GM12878 (cell line): ENCODE data around the gene MKNK1. TPM values are rescaled to one million over a fixed set of nuclear protein-coding genes. Genes with fewer than 3 reads are reported as not detected.

Experiments used
- ATAC-seq: fragments of 200-7000 bp; cut with Tn5 transposase; 3 replicates; pipeline ENCODE4 v1.9.1; 2020; ENCODE audit warnings: mild to moderate bottlenecking, moderate library complexity
- BruUV-seq: library from RNA; stranded (reverse); fragments of 400-500 nt; replicated peaks from 2 replicates; lab custom pipeline; 2021; lab: Mats Ljungman, UMichigan
- CTCF ChIA-PET: fragments of 300-600 bp; sonication (Branson Sonifier 250); formaldehyde crosslinking; extraction: SDS; loops from one replicate; lab custom pipeline; 2021; ENCODE audit warnings: inconsistent platforms; lab: Yijun Ruan, JAX
- POLR2A ChIA-PET: fragments of 350-600 bp; formaldehyde crosslinking; extraction: SDS; loops from one replicate; lab custom pipeline; 2021; ENCODE audit warnings: inconsistent platforms; lab: Charles Lee
- RAD21 ChIA-PET: fragments of 300-600 bp; sonication (Branson Sonifier 250); formaldehyde crosslinking; loops from one replicate; lab custom pipeline; 2023; ENCODE audit warnings: antibody characterized with exemption; ENCODE audit not compliant: unreplicated experiment; lab: Charles Lee
- SMC1A ChIA-PET: fragments of 300-600 bp; sonication (Branson Sonifier 250); formaldehyde crosslinking; loops from one replicate; lab custom pipeline; 2023; ENCODE audit not compliant: unreplicated experiment, uncharacterized antibody; lab: Charles Lee
- DNase-seq: peaks from one replicate; pipeline ENCODE4 v3.0.0-alpha.2; 2011; ENCODE audit warnings: low read depth, low spot score
- FAIRE-seq: peaks from 3 replicates; lab custom pipeline; 2011; peaks lifted over from hg19 to GRCh38; lab: Jason Lieb, UNC
- H2AFZ ChIP-seq: 2 replicates; pipeline ENCODE4 v1.6.0; 2011; ENCODE audit warnings: low read depth, low read length, control low read depth; ENCODE audit not compliant: control insufficient read depth
- H3K27ac ChIP-seq: 2 replicates; pipeline ENCODE4 v1.5.1; 2011; ENCODE audit warnings: control low read depth; ENCODE audit not compliant: control insufficient read depth, insufficient read depth
- H3K27me3 ChIP-seq, 2 experiments: replicated peaks in 1 of 2; 2 replicates each; pipeline versions ENCODE4 v1.6.0 to v1.6.1; 2011; ENCODE audit warnings: low read length in 1 of 2; ENCODE audit not compliant: control insufficient read depth in 2 of 2, insufficient read depth in 2 of 2
- H3K36me3 ChIP-seq, 2 experiments: 2 replicates each; pipeline ENCODE4 v1.5.1; 2011; ENCODE audit warnings: low read length in 1 of 2; ENCODE audit not compliant: control insufficient read depth in 2 of 2, insufficient read depth in 2 of 2
- H3K4me1 ChIP-seq: 2 replicates; pipeline ENCODE4 v1.6.1; 2011; ENCODE audit warnings: mild to moderate bottlenecking, low read length, moderate library complexity, mixed read lengths; ENCODE audit not compliant: control insufficient read depth, insufficient read depth
- H3K4me2 ChIP-seq: 2 replicates; pipeline ENCODE4 v1.6.0; 2011; ENCODE audit warnings: control low read depth; ENCODE audit not compliant: control insufficient read depth, insufficient read depth
- H3K4me3 ChIP-seq: fragments of 200-600 bp; sonication (generic); 2 replicates; pipeline ENCODE4 v1.5.1; 2016
- H3K79me2 ChIP-seq: 2 replicates; pipeline ENCODE4 v1.6.0; 2011; ENCODE audit warnings: low read length; ENCODE audit not compliant: control insufficient read depth, insufficient read depth
- H3K9ac ChIP-seq: 2 replicates; pipeline ENCODE4 v1.8.0; 2011; ENCODE audit warnings: low read length, control low read depth, mixed read lengths; ENCODE audit not compliant: control insufficient read depth, insufficient read depth
- H3K9me3 ChIP-seq: replicated peaks from 3 replicates; pipeline ENCODE4 v1.5.1; 2011; ENCODE audit warnings: mild to moderate bottlenecking, low read length; ENCODE audit not compliant: control insufficient read depth, insufficient read depth
- H4K20me1 ChIP-seq: 2 replicates; pipeline ENCODE4 v1.6.0; 2011; ENCODE audit not compliant: control insufficient read depth, insufficient read depth
- EP300 ChIP-seq, 2 experiments: fragments of 150-350 bp in 1 of 2; IDR thresholded peaks; 2 replicates each; pipeline ENCODE4 v1.6.1; 2011 to 2012; ENCODE audit warnings: low read depth in 2 of 2, low read length in 2 of 2, borderline replicate concordance in 1 of 2, improper control_type of control experiment in 1 of 2, inconsistent platforms in 1 of 2; ENCODE audit not compliant: control insufficient read depth in 1 of 2
- WGBS: methylation state at CpG from one replicate; pipeline ENCODE4 v1.1.6; 2016; ENCODE audit warnings: low lambda C conversion rate; ENCODE audit not compliant: insufficient replicate concordance, insufficient coverage; ENCODE audit errors: missing lambda C conversion rate; 5-methylcytosine and 5-hydroxymethylcytosine counted together
- in situ Hi-C: fragments of 300-500 bp; cut with MboI; formaldehyde crosslinking; loops from 9 replicates; pipeline ENCODE4 v1.14.3; 2018; ENCODE audit warnings: mixed read lengths
- intact Hi-C: fragments of 100-400 bp; cut with micrococcal nuclease; formaldehyde crosslinking; loops from one replicate; pipeline ENCODE4 v1.14.2; 2022; ENCODE audit not compliant: unreplicated experiment
- polyA plus RNA-seq, 11 experiments: library from polyadenylated mRNA; depleted of rRNA in 4 of 11; unstranded in 6 of 11; stranded (reverse) in 5 of 11; fragments of >200 nt; fragmentation: Nextera tagmentation in 4 of 11; fragmentation: Illumina TruSeq in 1 of 11; extraction: Ambion mirVana in 4 of 11; extraction: Trizol in 1 of 11; gene quantifications; 1 replicate in 1 of 11; 2 replicates in 10 of 11; pipeline versions ENCODE4 v1.2.1 to v1.2.3, GENCODE V29; 2011 to 2016; ENCODE audit warnings: inconsistent platforms in 2 of 11, missing spikeins in 2 of 11, low read depth in 1 of 11
- total RNA-seq, 4 experiments: library from RNA; depleted of rRNA in 3 of 4; stranded (reverse); fragments of >200 nt in 3 of 4; fragmentation: Illumina TruSeq in 1 of 4; extraction: Trizol in 1 of 4; gene quantifications; 2 replicates each; pipeline versions ENCODE4 v1.2.1 to v1.2.3, GENCODE V29; 2013 to 2021
- TF ChIP-seq, protein P1 (sequence below): fragments of 450-650 bp; IDR thresholded peaks from 2 replicates; pipeline ENCODE4 v1.6.1; 2017; ENCODE audit warnings: low read depth, mild to moderate bottlenecking, moderate library complexity
- TF ChIP-seq, protein P2 (sequence below): fragments of 450-650 bp; IDR thresholded peaks from 2 replicates; pipeline ENCODE4 v1.6.1; 2017; ENCODE audit warnings: antibody characterized with exemption, mild to moderate bottlenecking, moderate library complexity

MKNK1 gene
- total and polyA plus RNA-seq, 10 of the 15 experiments (the other 5 are each of a cell fraction or from before 2014, with no cell fraction given) = 13.7 to 29.9 (median 26.5) TPM

GRCh38 chr1:46543761-46544560 is 60.1 kb downstream of the MKNK1 start:
- ChIA-PET RAD21 (no interaction called here), POLR2A (interaction anchor here (0.5 kb wide), 1 partner anchor 130 kb away, joined by 5 read pairs; no protein-coding TSS in a partner anchor), SMC1A (no interaction called here), CTCF (no interaction called here)
- BruUV-seq = no TSS peak
- no peaks in the 10 kb centered on the region for H3K79me2 ChIP-seq
- FAIRE-seq (no peak), ATAC-seq (no peak), DNase-seq (no peak)
- TF ChIP-seq EP300 (IDR thresholded peaks at IDR 0.05; ENCODE audit: borderline replicate concordance in 1 of 2, control insufficient read depth in 1 of 2, low read depth in 2 of 2, low read length in 2 of 2) = no peak
- TF ChIP-seq, protein P1, sequence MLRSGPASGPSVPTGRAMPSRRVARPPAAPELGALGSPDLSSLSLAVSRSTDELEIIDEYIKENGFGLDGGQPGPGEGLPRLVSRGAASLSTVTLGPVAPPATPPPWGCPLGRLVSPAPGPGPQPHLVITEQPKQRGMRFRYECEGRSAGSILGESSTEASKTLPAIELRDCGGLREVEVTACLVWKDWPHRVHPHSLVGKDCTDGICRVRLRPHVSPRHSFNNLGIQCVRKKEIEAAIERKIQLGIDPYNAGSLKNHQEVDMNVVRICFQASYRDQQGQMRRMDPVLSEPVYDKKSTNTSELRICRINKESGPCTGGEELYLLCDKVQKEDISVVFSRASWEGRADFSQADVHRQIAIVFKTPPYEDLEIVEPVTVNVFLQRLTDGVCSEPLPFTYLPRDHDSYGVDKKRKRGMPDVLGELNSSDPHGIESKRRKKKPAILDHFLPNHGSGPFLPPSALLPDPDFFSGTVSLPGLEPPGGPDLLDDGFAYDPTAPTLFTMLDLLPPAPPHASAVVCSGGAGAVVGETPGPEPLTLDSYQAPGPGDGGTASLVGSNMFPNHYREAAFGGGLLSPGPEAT = no peak
- TF ChIP-seq, protein P2, sequence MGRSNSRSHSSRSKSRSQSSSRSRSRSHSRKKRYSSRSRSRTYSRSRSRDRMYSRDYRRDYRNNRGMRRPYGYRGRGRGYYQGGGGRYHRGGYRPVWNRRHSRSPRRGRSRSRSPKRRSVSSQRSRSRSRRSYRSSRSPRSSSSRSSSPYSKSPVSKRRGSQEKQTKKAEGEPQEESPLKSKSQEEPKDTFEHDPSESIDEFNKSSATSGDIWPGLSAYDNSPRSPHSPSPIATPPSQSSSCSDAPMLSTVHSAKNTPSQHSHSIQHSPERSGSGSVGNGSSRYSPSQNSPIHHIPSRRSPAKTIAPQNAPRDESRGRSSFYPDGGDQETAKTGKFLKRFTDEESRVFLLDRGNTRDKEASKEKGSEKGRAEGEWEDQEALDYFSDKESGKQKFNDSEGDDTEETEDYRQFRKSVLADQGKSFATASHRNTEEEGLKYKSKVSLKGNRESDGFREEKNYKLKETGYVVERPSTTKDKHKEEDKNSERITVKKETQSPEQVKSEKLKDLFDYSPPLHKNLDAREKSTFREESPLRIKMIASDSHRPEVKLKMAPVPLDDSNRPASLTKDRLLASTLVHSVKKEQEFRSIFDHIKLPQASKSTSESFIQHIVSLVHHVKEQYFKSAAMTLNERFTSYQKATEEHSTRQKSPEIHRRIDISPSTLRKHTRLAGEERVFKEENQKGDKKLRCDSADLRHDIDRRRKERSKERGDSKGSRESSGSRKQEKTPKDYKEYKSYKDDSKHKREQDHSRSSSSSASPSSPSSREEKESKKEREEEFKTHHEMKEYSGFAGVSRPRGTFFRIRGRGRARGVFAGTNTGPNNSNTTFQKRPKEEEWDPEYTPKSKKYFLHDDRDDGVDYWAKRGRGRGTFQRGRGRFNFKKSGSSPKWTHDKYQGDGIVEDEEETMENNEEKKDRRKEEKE = no peak
- no peak overlapping the region for H3K4me3 ChIP-seq
- no peaks in the 10 kb centered on the region for H3K4me1 ChIP-seq
- no peak overlapping the region for H3K27ac ChIP-seq
- no peaks in the 10 kb centered on the region for H3K36me3 ChIP-seq
- H4K20me1 ChIP-seq = no peaks in the 10 kb centered on the region
- in situ Hi-C loops (no loop called here), intact Hi-C loops (no loop called here)
- no peak overlapping the region for H2AFZ ChIP-seq
- peaks cover 9 to 12% of the 10 kb centered on the region in 2 experiments for H3K27me3 ChIP-seq
- no peak overlapping the region for H3K9ac ChIP-seq
- 34% methylated on average over 31 of the region's 58 CpGs for WGBS
- H3K4me2 ChIP-seq = no peak overlapping the region
- no peaks in the 10 kb centered on the region for H3K9me3 ChIP-seq
